Measurements from ENCODE around the gene OR1L8.
A peak's percentile ranks its signal among the peaks of the same experiment; 100 is the strongest.
"Not testable (repeated sequence)": the region's sequence is repeated elsewhere in the genome, so short reads cannot be mapped to it uniquely, and the experiment has no call there.

OR1L8 gene, protein sequence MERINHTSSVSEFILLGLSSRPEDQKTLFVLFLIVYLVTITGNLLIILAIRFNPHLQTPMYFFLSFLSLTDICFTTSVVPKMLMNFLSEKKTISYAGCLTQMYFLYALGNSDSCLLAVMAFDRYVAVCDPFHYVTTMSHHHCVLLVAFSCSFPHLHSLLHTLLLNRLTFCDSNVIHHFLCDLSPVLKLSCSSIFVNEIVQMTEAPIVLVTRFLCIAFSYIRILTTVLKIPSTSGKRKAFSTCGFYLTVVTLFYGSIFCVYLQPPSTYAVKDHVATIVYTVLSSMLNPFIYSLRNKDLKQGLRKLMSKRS

DNA sequence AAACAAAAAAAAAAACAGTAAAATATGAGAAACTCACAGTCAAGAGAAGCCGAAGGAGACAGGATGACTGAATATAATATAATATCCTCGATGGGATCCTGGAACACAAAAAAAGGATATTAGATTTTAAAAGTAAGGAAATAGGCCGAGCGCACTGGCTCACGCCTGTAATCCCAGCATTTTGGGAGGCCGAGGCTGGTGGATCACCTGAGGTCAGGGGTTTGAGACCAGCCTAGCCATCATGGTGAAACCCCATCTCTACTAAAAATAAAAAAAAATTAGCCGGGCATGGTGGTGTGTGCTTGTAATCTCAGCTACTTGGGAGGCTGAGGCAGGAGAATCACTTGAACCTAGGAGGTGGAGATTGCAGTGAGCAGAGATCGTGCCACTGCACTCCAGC lies at the start of gene OR1L8:
Gene OR1L8 (minus strand): TSS at position 101 of the 400 bp plus-strand sequence. CDS start 14,907 bp downstream, outside the sequence.
- not testable (repeated sequence) for FAIRE-seq; DNase-seq (ENCODE audit: low spot score)

DNA sequence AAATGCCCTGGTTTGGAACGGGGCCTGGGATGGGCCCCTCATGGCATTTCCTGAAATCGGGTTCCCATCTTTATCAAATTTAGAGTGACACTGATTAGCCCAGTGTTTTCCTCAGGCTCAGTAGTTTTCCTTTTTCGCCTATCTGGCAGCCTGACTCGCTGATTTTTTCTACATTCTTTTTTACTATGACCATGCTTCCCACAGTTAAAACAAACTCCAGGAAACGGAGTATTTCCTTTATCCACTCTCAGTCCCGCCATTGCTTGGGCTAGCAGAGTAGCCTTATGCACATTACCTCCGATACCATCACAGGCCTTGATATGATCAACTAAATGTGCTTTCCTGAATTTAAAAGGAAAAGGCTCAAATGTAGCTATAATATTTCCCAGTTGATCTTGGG lies 36.8 kb upstream of the OR1L8 start:
- FAIRE-seq (no peak), DNase-seq (ENCODE audit: low spot score) (no peak)

DNA sequence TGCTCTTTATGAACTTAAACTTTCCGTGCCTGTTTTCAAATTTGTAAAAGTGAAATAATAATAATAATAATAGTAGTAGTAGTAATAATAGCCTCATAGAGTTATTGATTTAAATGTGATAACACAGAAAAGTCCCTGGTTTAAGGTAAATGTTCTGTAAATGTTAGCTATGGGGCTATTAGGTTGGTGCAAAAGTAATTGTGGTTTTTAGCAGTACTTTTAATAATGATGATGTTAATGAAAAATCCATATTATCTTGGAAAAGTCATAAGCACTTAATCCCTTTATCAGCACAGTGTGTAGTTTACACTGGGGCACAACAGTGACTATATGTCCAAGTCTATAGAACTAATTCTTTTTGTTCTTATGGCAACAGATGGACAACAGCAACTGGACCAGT lies 31.2 kb upstream of the OR1L8 start, which contains the start of gene OR1Q1:
Gene OR1Q1 (plus strand): TSS at position 377 of the 400 bp plus-strand sequence. CDS start 0 bp downstream, at position 377.
- FAIRE-seq (no peak), DNase-seq (ENCODE audit: low spot score) (no peak)

DNA sequence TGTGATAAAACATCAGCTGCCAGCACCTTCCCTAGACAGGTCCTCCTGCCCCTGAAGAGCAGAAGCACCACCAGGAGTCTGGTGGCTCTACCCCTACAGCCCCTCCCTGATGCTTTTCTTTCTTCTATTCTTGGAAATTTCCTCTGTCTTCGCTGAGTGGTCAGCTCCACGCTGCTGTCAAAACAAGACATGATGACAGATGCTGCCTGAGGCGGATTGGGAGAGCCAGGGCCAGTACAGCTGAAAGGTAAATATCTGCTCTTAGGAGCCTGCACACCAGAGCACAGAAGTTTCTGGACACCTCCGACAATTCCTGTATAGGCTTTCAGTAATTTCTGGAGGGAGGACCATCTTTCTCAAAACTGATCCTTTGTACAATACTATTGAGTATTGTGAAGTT lies 26.6 kb upstream of the OR1L8 start:
- no peak for FAIRE-seq
- DNase-seq (ENCODE audit: low spot score), result no peak

DNA sequence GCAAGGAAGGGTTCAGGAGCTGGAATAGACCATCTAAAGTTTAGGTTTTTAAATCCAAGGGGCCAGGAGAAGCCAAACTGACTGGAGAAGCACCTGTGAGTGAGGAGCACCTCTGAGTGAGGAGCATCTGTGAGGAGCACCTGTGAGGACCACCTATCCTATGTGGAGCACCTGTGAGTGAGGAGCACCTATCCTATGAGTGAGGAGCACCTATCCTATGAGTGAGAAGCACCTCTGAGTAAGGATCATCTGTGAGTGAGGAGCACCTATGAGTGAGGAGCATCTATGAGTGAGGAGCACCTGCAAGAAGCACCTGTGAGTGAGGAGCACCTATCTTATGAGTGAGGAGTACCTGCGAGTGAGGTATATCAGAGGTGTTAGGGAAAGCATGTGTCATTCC lies 23.4 kb upstream of the OR1L8 start:
- no peak for DNase-seq (ENCODE audit: low spot score)
- no peak for FAIRE-seq

DNA sequence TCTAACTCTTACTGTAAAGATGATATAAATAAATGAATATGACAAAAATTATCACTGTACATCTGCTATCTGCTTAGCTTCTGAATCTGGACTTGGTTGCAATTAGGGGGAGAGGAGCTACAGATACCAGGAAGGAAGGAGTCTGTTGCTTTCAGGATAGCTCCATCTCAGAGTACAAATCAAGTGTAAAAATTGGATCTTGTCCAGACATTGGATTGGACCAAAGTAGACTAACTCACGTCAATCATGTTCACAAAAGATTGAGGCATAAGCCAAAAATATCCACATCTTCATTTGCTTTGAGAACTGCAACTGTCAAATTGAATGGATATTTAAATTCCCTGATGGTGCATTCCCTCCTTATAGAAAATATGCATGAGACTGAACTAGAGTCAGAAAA lies 22.5 kb upstream of the OR1L8 start:
- DNase-seq (ENCODE audit: low spot score) (no peak), FAIRE-seq (no peak)

DNA sequence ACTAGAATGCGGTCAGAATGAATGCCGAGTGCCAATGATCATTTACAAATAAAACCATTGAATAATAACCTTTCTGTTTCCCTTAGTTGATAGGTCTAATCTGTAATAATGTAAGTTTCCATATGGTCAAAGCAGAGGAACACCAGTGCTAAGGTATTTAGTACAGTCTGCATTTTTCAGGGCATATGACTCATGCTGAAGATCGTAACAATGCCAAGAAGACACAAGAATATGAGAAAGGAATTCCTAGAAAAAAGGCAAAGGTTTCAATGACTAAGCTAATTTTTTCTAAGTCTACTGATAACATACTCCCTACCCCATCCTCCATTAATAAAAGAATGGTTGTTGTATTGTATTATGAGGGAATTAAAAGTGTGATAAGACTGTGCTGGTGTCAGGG lies 2.8 kb downstream of the OR1L8 start:
- FAIRE-seq (no peak), DNase-seq (ENCODE audit: low spot score) (peak; percentile 58)

DNA sequence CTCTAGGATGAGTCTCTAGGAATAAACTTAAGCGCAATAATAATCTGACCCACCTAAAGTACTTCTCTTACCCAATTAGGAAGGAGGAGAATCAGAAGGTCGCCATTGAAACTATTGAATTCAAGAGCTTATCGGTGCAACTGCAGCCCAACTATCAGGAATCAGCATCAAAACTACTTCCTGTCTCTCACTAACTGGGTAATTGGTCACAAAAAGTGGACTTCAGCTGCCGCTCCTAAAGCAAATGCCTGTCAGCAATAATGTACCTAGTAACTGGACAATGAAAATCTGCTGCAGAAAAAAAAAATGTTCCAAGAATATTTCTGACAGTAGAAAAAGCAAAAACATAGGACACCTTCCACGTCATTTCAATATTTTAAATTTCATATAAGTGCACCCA lies 3.3 kb downstream of the OR1L8 start:
- FAIRE-seq, result no peak
- DNase-seq (ENCODE audit: low spot score), result no peak

DNA sequence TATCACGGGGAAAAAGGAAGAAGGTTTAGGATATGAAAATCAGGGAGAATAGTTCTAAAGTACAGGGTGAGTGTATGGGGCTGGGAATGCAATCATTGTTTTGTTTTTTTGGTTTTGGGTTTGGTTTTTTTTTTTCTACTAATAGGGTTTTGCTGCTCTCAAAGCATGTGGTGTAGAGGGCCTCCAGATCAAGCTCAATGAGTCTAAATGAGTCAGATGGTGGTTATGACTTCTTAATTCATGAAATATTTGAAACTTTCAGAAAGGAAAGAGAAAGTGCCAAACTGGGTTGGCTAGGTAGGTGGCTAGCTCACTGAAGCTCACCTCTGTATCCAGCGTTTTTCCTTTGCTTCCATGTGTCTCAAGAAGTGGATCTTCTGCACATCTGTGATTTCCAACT lies 10.7 kb downstream of the OR1L8 start:
- FAIRE-seq, result no peak

DNA sequence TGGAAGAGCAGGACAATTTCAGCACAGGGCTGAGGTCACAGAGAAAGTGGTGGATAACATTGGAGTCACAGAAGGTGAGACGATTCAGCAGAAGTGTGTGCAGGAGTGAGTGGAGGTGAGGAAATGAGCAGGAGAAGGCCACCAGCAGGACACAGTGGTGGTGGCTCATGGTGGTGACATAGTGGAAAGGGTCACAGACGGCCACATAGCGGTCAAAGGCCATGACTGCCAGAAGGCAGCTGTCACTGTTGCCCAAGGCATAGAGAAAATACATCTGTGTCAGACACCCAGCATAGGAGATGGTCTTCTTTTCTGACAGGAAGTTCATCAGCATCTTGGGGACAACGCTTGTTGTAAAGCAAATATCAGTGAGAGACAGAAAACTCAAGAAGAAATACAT lies 15.3 kb downstream of the OR1L8 start:
- DNase-seq (ENCODE audit: low spot score), result no peak
- no peak for FAIRE-seq

More for the DNA sequence above, 10.7 kb downstream of the OR1L8 start:
- no peak for DNase-seq (ENCODE audit: low spot score)

DNA sequence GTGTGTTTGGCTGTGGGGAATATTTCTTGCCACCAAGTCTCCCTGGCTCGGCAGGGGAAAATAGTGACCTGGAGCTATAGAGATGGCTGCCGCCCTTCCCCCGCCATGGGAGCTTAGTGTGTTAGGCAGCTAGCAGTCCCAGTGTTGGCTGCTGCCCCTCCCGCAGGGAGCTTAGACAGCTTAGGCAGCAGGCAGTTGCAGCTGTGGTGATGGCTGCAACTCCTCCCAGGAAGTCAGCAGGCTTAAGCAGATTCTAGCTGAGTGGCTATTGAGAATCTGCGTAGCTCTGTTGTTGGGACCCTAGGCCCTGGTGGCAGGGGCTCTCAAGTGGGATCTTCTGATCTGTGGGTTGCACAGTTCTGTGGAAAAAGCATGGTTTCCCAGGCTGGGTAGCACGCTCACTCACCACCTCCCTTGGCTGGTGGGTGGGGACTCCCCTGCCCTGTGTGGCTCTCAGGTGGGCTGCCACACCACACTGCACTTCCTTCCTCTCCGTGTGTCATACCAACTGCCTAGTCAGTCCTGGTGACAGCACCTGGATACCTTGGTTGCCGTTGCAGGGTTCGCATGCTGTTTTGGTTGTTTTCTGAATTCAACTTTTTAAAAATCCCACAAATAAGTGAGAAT lies 20.9 kb downstream of the OR1L8 start:
- FAIRE-seq (no peak), DNase-seq (ENCODE audit: low spot score) (no peak)

DNA sequence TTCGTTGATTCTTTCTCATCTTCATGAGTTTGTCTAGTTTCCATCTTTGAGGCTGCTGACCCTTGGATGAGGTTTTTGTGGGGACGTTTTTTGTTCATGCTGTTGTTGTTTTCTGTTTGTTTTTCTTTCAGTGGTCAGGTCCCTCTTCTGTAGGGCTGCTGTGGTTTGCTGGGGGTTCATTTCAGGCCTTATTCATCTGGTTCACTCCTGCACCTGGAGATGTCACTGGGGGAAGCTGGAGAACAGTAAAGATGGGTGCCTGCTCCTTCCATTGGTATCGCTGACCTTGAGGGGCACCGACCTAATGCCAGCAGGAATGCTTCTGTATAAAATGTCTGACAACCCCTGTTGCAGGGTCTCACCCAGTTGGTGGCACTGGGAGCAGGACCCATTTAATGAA lies 21.7 kb downstream of the OR1L8 start:
- DNase-seq (ENCODE audit: low spot score) (no peak), FAIRE-seq (no peak)

DNA sequence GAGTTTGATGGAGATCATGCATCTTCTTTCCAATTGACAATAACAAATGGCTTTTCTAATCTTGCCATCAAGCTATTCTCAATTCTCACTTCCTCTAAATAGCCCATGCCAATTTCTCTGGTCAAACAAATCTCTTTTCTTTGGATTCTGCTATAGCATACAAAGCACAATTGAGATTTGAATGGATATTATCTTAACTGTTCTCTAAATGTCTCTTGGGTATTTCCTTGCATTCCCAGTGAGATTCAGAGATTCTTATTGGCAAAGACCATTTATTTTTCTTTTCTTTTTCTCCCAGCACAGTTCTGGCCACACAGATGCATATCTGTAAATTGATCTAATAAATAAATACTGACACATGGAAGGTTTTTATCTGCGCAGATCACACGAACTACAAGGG lies 30.4 kb downstream of the OR1L8 start, which contains the start of gene OR1N2:
Gene OR1N2 (plus strand): TSS at position 301 of the 400 bp plus-strand sequence. CDS start 100 bp downstream, outside the sequence.
- no peak for DNase-seq (ENCODE audit: low spot score)
- FAIRE-seq, result no peak

DNA sequence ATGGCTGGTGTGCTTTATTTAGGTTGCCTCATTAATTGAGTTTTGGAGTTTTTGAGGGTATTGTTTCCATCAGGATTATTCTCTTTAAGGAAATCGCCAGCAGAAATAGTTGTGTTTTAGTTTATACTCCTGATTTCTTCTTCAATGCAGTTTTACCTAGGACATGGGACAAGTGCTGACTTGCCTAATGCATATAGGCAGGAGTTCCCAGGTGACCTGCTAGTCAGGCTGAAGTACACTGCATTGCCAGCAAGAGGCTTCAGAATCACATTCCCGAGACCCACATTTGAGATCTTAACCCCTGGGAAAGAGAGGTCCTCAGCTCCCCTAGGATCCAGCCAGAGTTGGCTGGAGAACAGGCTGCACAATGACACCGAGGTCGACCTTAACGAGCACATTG lies 31.8 kb downstream of the OR1L8 start:
- FAIRE-seq, result no peak
- DNase-seq (ENCODE audit: low spot score), result no peak

DNA sequence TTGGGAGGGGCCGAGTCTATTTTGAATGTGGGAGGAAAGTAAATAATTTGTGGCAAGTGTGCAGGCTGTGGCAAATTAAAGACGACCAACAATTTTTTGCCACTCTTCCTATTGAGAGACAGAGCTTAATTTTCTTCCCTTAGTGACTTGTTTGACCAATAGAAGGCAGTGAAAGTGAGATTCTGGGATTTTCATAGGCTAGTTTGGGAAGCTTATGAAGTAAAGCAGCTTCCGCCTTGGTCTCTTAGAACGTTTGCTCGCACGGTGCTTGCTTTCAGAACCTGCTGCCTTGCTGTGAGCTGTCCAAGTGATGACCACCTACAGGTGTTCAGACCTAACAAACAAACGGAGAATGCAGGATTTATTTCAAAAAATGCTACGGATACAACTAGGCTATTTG lies 37.0 kb downstream of the OR1L8 start:
- FAIRE-seq (no peak), DNase-seq (ENCODE audit: low spot score) (no peak)

DNA sequence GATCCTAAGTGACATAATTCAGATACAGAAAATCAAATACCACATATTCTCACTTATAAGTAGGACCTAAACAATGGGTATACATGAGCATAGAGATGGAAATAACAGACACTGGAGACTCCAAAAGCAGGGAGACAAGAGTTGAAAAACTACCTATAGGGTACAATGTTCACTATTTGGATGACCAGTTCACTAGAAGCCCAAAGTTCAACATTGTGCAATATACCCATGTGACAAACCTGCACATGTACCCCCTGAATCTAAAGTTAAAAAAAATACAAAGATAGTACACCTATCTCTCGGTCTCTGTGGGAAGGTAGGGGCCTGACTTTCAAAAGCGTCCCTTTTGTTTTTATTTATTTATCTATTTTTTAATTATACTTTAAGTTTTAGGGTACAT lies 44.4 kb downstream of the OR1L8 start:
- FAIRE-seq (no peak), DNase-seq (ENCODE audit: low spot score) (no peak)

DNA sequence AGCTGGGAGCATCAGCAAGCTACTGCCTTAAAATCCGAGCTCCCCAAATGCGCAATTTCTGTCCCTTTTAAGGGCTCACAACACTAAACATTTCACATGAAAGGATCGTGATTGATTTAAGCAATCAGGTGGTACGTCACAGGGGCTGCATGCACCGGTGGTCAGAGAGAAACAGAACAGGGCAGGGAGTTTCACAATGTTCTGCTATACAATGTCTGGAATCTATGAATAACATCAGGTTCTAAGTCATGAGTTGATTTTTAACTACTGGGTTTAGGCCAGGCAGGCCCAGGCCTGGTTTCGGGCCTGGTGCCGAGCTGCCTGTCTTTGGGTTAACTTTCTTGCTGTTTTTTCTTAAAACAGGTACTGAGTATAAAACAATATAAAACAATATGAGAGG lies 46.1 kb downstream of the OR1L8 start:
- FAIRE-seq; DNase-seq (ENCODE audit: low spot score): not testable (repeated sequence)

DNA sequence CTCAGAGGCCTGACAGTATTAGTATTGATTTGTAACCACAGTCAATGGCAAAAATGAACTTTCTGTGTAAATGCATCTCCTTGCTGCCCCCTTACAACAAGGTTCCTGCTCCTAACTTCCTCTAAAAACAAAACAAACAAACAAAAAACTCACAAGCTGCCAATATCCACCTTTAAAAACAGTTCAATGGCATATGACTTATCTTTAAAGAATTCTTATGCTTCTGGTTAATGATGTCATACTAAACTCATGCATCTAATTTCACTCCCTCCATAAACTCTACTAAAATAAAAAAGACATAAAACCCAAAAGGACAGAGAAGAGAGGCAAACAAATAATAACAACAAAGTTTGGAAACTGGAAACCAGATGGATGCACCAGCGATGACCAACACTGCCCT lies 47.0 kb downstream of the OR1L8 start:
- no peak for FAIRE-seq
- no peak for DNase-seq (ENCODE audit: low spot score)

DNA sequence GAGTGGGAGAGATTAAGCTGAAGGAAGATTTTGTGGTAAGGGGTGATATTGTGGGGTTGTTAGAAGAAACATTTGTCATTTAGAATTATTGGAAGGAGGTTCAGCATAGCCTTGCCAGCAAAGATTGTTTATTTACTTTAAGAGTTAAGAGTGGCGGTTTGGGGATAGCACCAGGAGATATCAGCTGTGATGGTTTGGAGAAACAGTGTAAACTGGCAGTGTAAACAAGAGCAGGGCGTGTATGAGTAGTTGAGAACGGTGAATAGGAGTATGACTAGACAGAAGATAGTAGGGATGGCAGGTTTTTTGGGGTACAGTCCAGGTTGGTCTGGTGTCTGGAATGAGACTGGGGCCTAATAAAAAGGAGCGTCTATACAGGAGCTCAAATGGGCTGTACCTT lies 52.0 kb downstream of the OR1L8 start:
- not testable (repeated sequence) for DNase-seq (ENCODE audit: low spot score); FAIRE-seq

DNA sequence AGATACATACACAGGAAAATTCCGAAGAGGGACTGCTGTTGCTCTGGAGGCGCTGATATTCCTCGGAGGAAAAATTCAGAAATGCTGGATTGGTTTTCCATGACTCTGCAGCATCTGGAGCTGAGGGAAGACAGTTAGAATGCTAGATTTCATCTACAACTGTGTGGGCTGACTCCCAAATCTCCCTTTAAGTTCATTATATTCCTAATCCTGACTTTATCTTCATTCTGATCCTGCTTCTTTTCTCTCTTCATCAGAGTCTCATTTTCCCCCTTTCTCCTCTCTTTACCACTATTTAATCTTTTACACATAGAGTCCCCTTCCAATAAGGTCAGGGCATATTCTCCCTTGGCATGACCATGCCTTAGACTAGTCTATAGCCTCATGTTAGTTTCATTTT lies 56.0 kb downstream of the OR1L8 start, which contains the start of gene OR1N1:
Gene OR1N1 (minus strand): TSS at position 101 of the 400 bp plus-strand sequence. CDS start 0 bp downstream, at position 101.
- DNase-seq (ENCODE audit: low spot score), result no peak
- no peak for FAIRE-seq

DNA sequence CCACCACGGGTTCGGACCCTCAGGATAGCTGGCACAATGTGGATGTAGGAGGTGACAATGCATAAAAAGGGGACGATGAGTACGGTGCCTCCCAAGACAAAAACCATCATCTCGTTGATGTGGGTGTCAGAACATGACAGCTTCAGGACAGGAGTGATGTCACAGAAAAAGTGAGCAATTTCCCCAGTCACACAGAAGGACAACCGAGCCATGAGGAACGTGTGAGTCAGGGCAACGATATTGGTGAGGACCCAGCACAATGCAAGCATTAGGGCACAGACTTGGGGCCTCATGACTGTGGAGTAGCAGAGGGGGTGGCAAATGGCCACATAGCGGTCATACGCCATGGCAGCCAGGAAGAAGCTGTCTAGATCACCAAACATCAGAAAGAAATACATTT lies 56.6 kb downstream of the OR1L8 start:
- no peak for FAIRE-seq
- no peak for DNase-seq (ENCODE audit: low spot score)

DNA sequence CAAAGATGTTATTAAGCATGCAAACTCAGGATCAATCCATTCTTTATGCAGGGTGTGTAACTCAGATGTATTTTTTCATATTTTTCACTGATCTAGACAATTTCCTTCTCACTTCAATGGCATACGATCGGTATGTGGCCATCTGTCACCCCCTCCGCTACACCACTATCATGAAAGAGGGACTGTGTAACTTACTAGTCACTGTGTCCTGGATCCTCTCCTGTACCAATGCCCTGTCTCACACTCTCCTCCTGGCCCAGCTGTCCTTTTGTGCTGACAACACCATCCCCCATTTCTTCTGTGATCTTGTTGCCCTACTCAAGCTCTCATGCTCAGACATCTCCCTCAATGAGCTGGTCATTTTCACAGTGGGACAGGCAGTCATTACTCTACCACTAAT lies 63.8 kb downstream of the OR1L8 start:
- DNase-seq (ENCODE audit: low spot score), result no peak
- no peak for FAIRE-seq

DNA sequence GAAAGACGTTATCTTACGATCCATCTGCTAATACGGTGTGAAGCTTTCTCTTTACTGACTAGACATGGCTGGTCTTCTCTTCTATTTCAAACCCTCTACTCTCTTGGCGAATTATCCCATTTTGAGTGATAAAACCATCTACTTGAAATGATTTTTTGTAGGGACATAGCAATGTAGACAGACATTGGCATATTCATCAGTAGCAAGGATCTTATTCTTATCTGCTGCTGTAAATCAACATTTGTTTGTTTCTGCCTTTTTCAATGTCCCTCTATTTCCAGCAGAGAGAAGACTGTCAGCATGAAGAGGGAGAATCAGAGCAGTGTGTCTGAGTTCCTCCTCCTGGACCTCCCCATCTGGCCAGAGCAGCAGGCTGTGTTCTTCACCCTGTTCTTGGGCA lies 64.3 kb downstream of the OR1L8 start, which contains the start of gene OR1J4:
Gene OR1J4 (plus strand): TSS at position 301 of the 400 bp plus-strand sequence. CDS start 0 bp downstream, at position 301.
- no peak for DNase-seq (ENCODE audit: low spot score)
- FAIRE-seq, result no peak

Data from urothelium cell line (cell line).